ENCODE measurements around the gene CDH23. TPM values are rescaled to one million over a fixed set of nuclear protein-coding genes. Genes with fewer than 3 reads are reported as not detected.

The CDH23 gene
- total RNA-seq, 1 experiment from 2014 or later: 7.8 TPM

- Histone ChIP-seq H3K27ac (no peak overlapping the region), H4K20me1 (ENCODE audit: insufficient read depth) (no peaks in the 10 kb centered on the region), H2AFZ (no peak overlapping the region), H3K4me3 (no peak overlapping the region), H3K9me3 (ENCODE audit: insufficient read depth, low read depth) (no peaks in the 10 kb centered on the region), H3K4me2 (no peak overlapping the region), H3K4me1 (replicated peaks; ENCODE audit: insufficient read depth) (no peaks in the 10 kb centered on the region), H3F3A (ENCODE audit: insufficient read depth, low read depth) (no peaks in the 10 kb centered on the region), H3K36me3 (ENCODE audit: low read depth) (no peaks in the 10 kb centered on the region), H3K9me2 (ENCODE audit: insufficient read depth) (no peaks in the 10 kb centered on the region), H3K79me2 (ENCODE audit: low read depth) (no peaks in the 10 kb centered on the region), H3K27me3 (ENCODE audit: insufficient read depth, low read depth) (no peaks in the 10 kb centered on the region)
- DNase-seq: no peak
- POLR2A ChIA-PET (ENCODE audit: unreplicated experiment): interaction anchor here (0.6 kb wide), 1 partner anchor 9 kb away, joined by 18 read pairs; no protein-coding TSS in a partner anchor
- BruUV-seq (replicated peaks): no TSS peak
- intact Hi-C loops (cut with micrococcal nuclease; ENCODE audit: unreplicated experiment): no loop called here
- CTCF ChIA-PET: interaction anchor here (0.6 kb wide), 1 partner anchor 103 kb away, joined by 4 read pairs; no protein-coding TSS in a partner anchor
- TF ChIP-seq CTCF (conservative IDR thresholded peaks at IDR 0.05): no peak
- no peak for TF ChIP-seq EZH2 (IDR thresholded peaks at IDR 0.05; ENCODE audit: low read depth)
These were observed 30.5 kb downstream of the CDH23 start for GRCh38 chr10:71427246-71427645.

GRCh38 chr10:71429304-71429703, 32.6 kb downstream of the CDH23 start:
- no peaks in the 10 kb centered on the region for H4K20me1 ChIP-seq (ENCODE audit: insufficient read depth)
- no peak overlapping the region for H3K4me2 ChIP-seq
- no peak overlapping the region for H3K4me3 ChIP-seq
- H3K9me3 ChIP-seq (ENCODE audit: insufficient read depth, low read depth): no peaks in the 10 kb centered on the region
- no peaks in the 10 kb centered on the region for H3K27me3 ChIP-seq (ENCODE audit: insufficient read depth, low read depth)
- CTCF ChIA-PET: interaction anchor here (0.8 kb wide), 1 partner anchor 11 kb away, joined by 3 read pairs; no protein-coding TSS in a partner anchor
- no peak for TF ChIP-seq EZH2 (IDR thresholded peaks at IDR 0.05; ENCODE audit: low read depth)
- TF ChIP-seq CTCF (conservative IDR thresholded peaks at IDR 0.05): no peak
- POLR2A ChIA-PET (ENCODE audit: unreplicated experiment): no interaction called here
- no peaks in the 10 kb centered on the region for H3K36me3 ChIP-seq (ENCODE audit: low read depth)
- H3K27ac ChIP-seq: no peak overlapping the region
- H3F3A ChIP-seq (ENCODE audit: insufficient read depth, low read depth): 0 out of 2 replicates have a peak, but pooled peaks cover under 1% of the 10 kb centered on the region
- intact Hi-C loops (cut with micrococcal nuclease; ENCODE audit: unreplicated experiment): no loop called here
- H3K9me2 ChIP-seq (ENCODE audit: insufficient read depth): no peaks in the 10 kb centered on the region
- H2AFZ ChIP-seq: no peak overlapping the region
- H3K79me2 ChIP-seq (ENCODE audit: low read depth): no peaks in the 10 kb centered on the region
- BruUV-seq (replicated peaks): no TSS peak
- no peak for DNase-seq
- H3K4me1 ChIP-seq (replicated peaks; ENCODE audit: insufficient read depth): peaks cover 9% of the 10 kb centered on the region

GRCh38 chr10:71429929-71430328, 33.2 kb downstream of the CDH23 start:
- intact Hi-C loops (cut with micrococcal nuclease; ENCODE audit: unreplicated experiment): loop anchor here (5.0 kb wide), 1 partner anchor 853 kb away; no protein-coding TSS in a partner anchor
- TF ChIP-seq EZH2 (IDR thresholded peaks at IDR 0.05; ENCODE audit: low read depth) (no peak), CTCF (conservative IDR thresholded peaks at IDR 0.05) (peak; percentile 36; the same call in 1 of the 2 replicates)

More at GRCh38 chr10:71429929-71430328, 33.2 kb downstream of the CDH23 start:
- Histone ChIP-seq H3K4me1 (replicated peaks; ENCODE audit: insufficient read depth) (peaks cover 15% of the 10 kb centered on the region), H3K79me2 (ENCODE audit: low read depth) (no peaks in the 10 kb centered on the region), H3K27ac (no peak overlapping the region), H3K27me3 (ENCODE audit: insufficient read depth, low read depth) (no peaks in the 10 kb centered on the region), H3K36me3 (ENCODE audit: low read depth) (no peaks in the 10 kb centered on the region), H3K4me2 (no peak overlapping the region), H2AFZ (no peak overlapping the region), H3F3A (ENCODE audit: insufficient read depth, low read depth) (0 out of 2 replicates have a peak, but pooled peaks cover 2% of the 10 kb centered on the region), H3K4me3 (no peak overlapping the region), H4K20me1 (ENCODE audit: insufficient read depth) (no peaks in the 10 kb centered on the region), H3K9me2 (ENCODE audit: insufficient read depth) (no peaks in the 10 kb centered on the region), H3K9me3 (ENCODE audit: insufficient read depth, low read depth) (no peaks in the 10 kb centered on the region)
- no TSS peak for BruUV-seq (replicated peaks)
- CTCF ChIA-PET: interaction anchor here (0.8 to 1.3 kb wide), 2 partner anchors 10 to 28 kb away, joined by 3 read pairs; no protein-coding TSS in a partner anchor
- no peak for DNase-seq
- POLR2A ChIA-PET (ENCODE audit: unreplicated experiment): no interaction called here
